ENCODE results near the gene VWA5B1.

The VWA5B1 gene

GRCh38 chr1:20349561-20349960 lies 58.9 kb downstream of the VWA5B1 start:
- no peak for DNase-seq (ENCODE audit: low spot score)
- in situ Hi-C loops (cut with MboI; ENCODE audit: low pct_unique_long_range_greater_than_20kb, low sequenced_read_pairs, unreplicated experiment) = no loop called here
- TF ChIP-seq CTCF (IDR thresholded peaks at IDR 0.05; ENCODE audit: extremely low read depth, insufficient read depth, missing control alignments) = no peak

GRCh38 chr1:20349971-20350370 lies 59.3 kb downstream of the VWA5B1 start:
- no peak for TF ChIP-seq CTCF (IDR thresholded peaks at IDR 0.05; ENCODE audit: extremely low read depth, insufficient read depth, missing control alignments)
- in situ Hi-C loops (cut with MboI; ENCODE audit: low pct_unique_long_range_greater_than_20kb, low sequenced_read_pairs, unreplicated experiment) = no loop called here
- DNase-seq (ENCODE audit: low spot score) = no peak

GRCh38 chr1:20350421-20350820 lies 59.7 kb downstream of the VWA5B1 start:
- no peak for TF ChIP-seq CTCF (IDR thresholded peaks at IDR 0.05; ENCODE audit: extremely low read depth, insufficient read depth, missing control alignments)
- in situ Hi-C loops (cut with MboI; ENCODE audit: low pct_unique_long_range_greater_than_20kb, low sequenced_read_pairs, unreplicated experiment) = no loop called here
- no peak for DNase-seq (ENCODE audit: low spot score)

- no peak for TF ChIP-seq CTCF (IDR thresholded peaks at IDR 0.05; ENCODE audit: extremely low read depth, insufficient read depth, missing control alignments)
- in situ Hi-C loops (cut with MboI; ENCODE audit: low pct_unique_long_range_greater_than_20kb, low sequenced_read_pairs, unreplicated experiment) = no loop called here
These were observed 61.4 kb downstream of the VWA5B1 start for GRCh38 chr1:20351911-20352701.

GRCh38 chr1:20353836-20354235 lies 63.2 kb downstream of the VWA5B1 start:
- TF ChIP-seq CTCF (IDR thresholded peaks at IDR 0.05; ENCODE audit: extremely low read depth, insufficient read depth, missing control alignments) = no peak
- no peak for DNase-seq (ENCODE audit: low spot score)
- in situ Hi-C loops (cut with MboI; ENCODE audit: low pct_unique_long_range_greater_than_20kb, low sequenced_read_pairs, unreplicated experiment) = no loop called here

More at GRCh38 chr1:20351911-20352701, 61.4 kb downstream of the VWA5B1 start:
- DNase-seq (ENCODE audit: low spot score) = no peak

GRCh38 chr1:20354610-20355009 lies 63.9 kb downstream of the VWA5B1 start:
- in situ Hi-C loops (cut with MboI; ENCODE audit: low pct_unique_long_range_greater_than_20kb, low sequenced_read_pairs, unreplicated experiment) = no loop called here
- TF ChIP-seq CTCF (IDR thresholded peaks at IDR 0.05; ENCODE audit: extremely low read depth, insufficient read depth, missing control alignments) = no peak
- no peak for DNase-seq (ENCODE audit: low spot score)
